Measurements from ENCODE around the gene CCDC167.

- TF ChIP-seq CTCF (IDR thresholded peaks at IDR 0.05) (no peak), POLR2A (IDR thresholded peaks at IDR 0.05) (no peak)
These were observed 46.6 kb upstream of the CCDC167 start for GRCh38 chr6:37546141-37546871.

Data from uterus (tissue), 2 donors.